Heart right ventricle (tissue), 16 donors: ENCODE results near the gene CAPNS2. TPM values are rescaled to one million over a fixed set of nuclear protein-coding genes. Genes with fewer than 3 reads are reported as not detected.
"Not testable (repeated sequence)": the region's sequence is repeated elsewhere in the genome, so short reads cannot be mapped to it uniquely, and the experiment has no call there.

Experiments
- ATAC-seq, 8 donors: fragments of 200-7000 bp; cut with Tn5 transposase; one replicate each; pipeline ENCODE4 v1.9.1; 2020; ENCODE audit warnings: mild to moderate bottlenecking in 8 of 8, moderate library complexity in 8 of 8, moderate number of reproducible peaks in 1 of 8
- DNase-seq, 2 donors: peaks; one replicate each; pipeline ENCODE4 v3.0.0-alpha.2; 2020
- H3K27ac ChIP-seq, 10 donors: fragments of 200-600 bp; sonication (generic) in 2 of 10; one replicate each; pipeline versions ENCODE4 v1.5.0 to v1.8.0; 2020 to 2022; ENCODE audit warnings: mild to moderate bottlenecking in 3 of 10
- H3K27me3 ChIP-seq, 7 donors: fragments of 200-600 bp; one replicate each; pipeline ENCODE4 v1.8.0; 2021 to 2022; ENCODE audit warnings: mild to moderate bottlenecking in 2 of 7
- H3K36me3 ChIP-seq, 9 donors: fragments of 200-600 bp; sonication (generic) in 1 of 9; one replicate each; pipeline versions ENCODE4 v1.5.0 to v1.8.0; 2020 to 2022; ENCODE audit warnings: mild to moderate bottlenecking in 2 of 9
- H3K4me1 ChIP-seq, 9 donors: fragments of 200-600 bp; sonication (generic) in 1 of 9; one replicate each; pipeline versions ENCODE4 v1.5.0 to v1.8.0; 2020 to 2022; ENCODE audit warnings: mild to moderate bottlenecking in 4 of 9
- H3K4me3 ChIP-seq, 10 donors: fragments of 200-600 bp; sonication (generic) in 2 of 10; one replicate each; pipeline versions ENCODE4 v1.5.0 to v1.8.0; 2020 to 2022; ENCODE audit warnings: mild to moderate bottlenecking in 7 of 10, moderate library complexity in 2 of 10
- H3K9me3 ChIP-seq, 11 donors: fragments of 200-600 bp in 10 of 11; sonication (generic) in 2 of 11; one replicate each; pipeline versions ENCODE4 v1.5.0 to v1.8.0; 2013 to 2022; ENCODE audit warnings: mild to moderate bottlenecking in 2 of 11, control low read depth in 1 of 11, moderate library complexity in 1 of 11
- CTCF ChIP-seq, 9 donors: fragments of 200-600 bp; sonication (generic) in 2 of 9; IDR thresholded peaks; one replicate each; pipeline versions ENCODE4 v1.5.0 to v1.8.0; 2021 to 2022; ENCODE audit warnings: antibody characterized with exemption in 9 of 9, mild to moderate bottlenecking in 5 of 9, moderate library complexity in 1 of 9
- WGBS, 2 donors: extraction: QIAGEN DNeasy Blood & Tissue Kit; methylation state at CpG; one replicate each; pipeline ENCODE4 v1.1.7; 2013; ENCODE audit warnings: inconsistent platforms in 1 of 2; 5-methylcytosine and 5-hydroxymethylcytosine counted together
- intact Hi-C, 10 donors: fragments of 100-400 bp; cut with DNase I; formaldehyde crosslinking; loops; one replicate each; pipeline versions ENCODE4 v1.11.1 to v1.14.2; 2022
- polyA plus RNA-seq, 2 donors: library from polyadenylated mRNA; stranded (reverse); fragments of 200-250 nt; gene quantifications; one replicate each; pipeline ENCODE4 v1.2.3, GENCODE V29; 2013
- total RNA-seq, 10 donors: library from RNA; stranded (reverse); fragmentation: NEBNext Ultra II Directional in 3 of 10; extraction: Animal tissue kit (Norgen Biotek cat#: 25700) in 3 of 10; gene quantifications; one replicate each; pipeline versions ENCODE4 v1.2.1 to v1.2.4, GENCODE V29; 2021 to 2023
- donor health status: Arrhythmogenic right ventricular cardiomyopathy.
- donor health status: ischemic (EF 13 %, LVEDD 7.1; RV severe dilation, severe dysfunction).
- donor health status: healthy with polysubstance abuse.
- donor health status: DM: no; HTN: yes; CAD: no.
- donor health status: DM: no; HTN: no; CAD: no.
- donor health status: ischemic (EF 25% LVEDD 6.9; RV normal size, moderate dysfunction).
- donor health status: ischemic (EF 25% LVEDD 5.7; RV mildly dilated, moderate dysfunction).
- donor health status: healthy.
- donor health status: DM: yes; HTN: yes; CAD: no.
- donor health status: Ischemic cardiomyopathy.
- donor health status: ischemic (EF 35%, LVEDD 5.7; RV mildly dilated, moderate dysfunction).
- donor health status: nonischemic (EF 11% LVEDD 7.7; RV severe dilation, severe dysfunction).
- donor health status: DM: yes; HTN: yes; CAD: no.
- donor health status: PGD.
- donor health status: ischemic (EF 29% LVEDD 5.4; RV normal size, mild dysfunction).
- donor health status: nonischemic (EF 23%, LVEDD 6.1; RV moderate dilation, normal function).

CAPNS2 gene
- total and polyA plus RNA-seq, 12 donors, result 0.06 to 0.45 (median 0.39) TPM; not detected in 7

DNA sequence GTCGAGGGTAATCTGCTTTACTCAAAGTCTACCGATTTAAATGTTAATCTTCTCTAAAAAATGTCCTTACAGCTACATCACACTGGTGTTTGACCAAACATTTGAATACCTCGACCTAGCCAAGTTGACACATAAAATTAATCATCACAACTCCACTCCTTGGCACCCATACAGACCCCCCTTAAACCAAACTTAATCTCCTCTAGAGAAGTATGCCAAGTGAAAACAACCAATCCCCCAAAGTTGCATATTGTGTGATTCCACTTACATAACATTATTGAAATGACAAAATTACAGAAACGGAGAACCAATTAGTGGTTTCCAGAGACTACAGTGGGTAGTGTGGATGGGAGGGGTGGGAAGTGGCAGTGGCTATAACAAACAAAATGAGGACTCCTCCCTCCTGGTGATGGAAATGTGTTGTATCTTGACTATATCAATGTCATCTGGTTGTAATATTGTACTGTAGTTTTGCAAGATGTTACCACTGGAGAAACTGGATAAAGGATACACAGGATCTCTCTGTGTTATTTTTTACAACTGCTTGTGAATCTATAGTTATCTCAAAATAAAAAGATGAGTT, 39.4 kb downstream of the CAPNS2 start:
- DNase-seq, result no peak
- no peak for ATAC-seq
- Histone ChIP-seq H3K4me3 (no peak overlapping the region), H3K9me3 (peaks cover 0 to 18% (median 0%) of the 10 kb centered on the region in 11 donors), H3K4me1 (no peaks in the 10 kb centered on the region), H3K36me3 (no peaks in the 10 kb centered on the region), H3K27ac (no peak overlapping the region), H3K27me3 (no peaks in the 10 kb centered on the region)
- 58 to 71% methylated on average over 4 of the region's 4 CpGs for WGBS, 2 donors
- intact Hi-C loops, result no loop called here
- no peak for TF ChIP-seq CTCF (IDR thresholded peaks at IDR 0.05)

DNA sequence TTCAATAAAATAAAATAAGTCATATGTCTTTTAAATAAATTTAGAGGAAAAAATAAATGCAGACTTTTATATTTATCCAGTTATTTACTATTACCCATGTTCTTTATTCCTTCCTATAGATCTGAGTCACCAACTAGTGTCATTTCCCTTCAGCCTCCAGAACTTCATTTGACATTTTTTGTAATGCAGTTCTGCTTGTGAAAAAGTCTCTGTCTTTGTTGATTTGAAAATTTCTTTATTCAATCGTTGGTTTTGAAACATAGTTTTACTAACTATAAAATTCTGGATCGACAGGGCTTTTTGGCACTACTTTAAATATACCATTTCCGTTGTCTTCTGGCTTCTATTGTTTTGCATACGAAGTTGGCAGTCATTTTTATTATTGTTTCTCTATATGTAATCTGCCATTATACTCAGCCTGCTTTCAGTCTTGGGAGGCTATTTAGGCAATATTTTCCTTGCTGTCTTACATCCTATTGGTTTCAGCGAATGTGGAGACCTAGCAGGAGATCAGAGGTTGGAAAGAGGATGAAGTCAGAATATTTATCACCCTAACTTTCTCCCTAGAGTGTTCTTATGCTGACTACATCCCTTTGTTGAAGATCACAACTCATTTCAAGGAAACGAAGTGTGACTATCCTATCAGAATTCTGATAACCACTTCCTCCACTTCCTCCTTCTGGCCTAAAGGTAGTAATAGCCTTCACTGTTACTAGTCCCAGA, 47.3 kb downstream of the CAPNS2 start:
- intact Hi-C loops, result no loop called here
- Histone ChIP-seq H3K36me3 (no peaks in the 10 kb centered on the region), H3K27me3 (peaks cover 0 to 11% (median 0%) of the 10 kb centered on the region in 7 donors), H3K4me1 (no peaks in the 10 kb centered on the region), H3K4me3 (no peak overlapping the region), H3K9me3 (peaks cover 0 to 17% (median 0%) of the 10 kb centered on the region in 11 donors), H3K27ac (no peak overlapping the region)
- DNase-seq (no peak), ATAC-seq (no peak)
- WGBS, 2 donors, result 44 to 50% methylated on average over 6 of the region's 6 CpGs
- no peak for TF ChIP-seq CTCF (IDR thresholded peaks at IDR 0.05)

DNA sequence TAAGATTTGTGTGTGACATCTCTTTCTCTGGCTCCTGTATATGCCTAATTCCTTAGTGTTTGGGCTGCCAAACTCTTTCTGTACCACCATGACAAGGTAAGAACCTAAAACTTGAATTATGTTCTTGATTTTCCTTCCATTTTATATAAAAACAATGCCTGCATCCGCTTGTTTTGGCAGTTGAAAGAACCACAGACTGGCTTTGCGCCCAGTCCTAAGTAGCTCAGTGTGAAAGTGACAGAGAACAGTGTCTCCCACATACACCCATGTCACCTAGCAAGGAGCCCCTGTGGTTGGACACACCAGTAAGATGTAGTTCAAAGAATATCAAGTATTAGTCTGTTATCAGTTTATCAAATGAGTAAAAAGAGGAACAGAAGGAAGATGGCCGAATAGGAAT, 48.6 kb downstream of the CAPNS2 start:
- Histone ChIP-seq H3K36me3 (no peaks in the 10 kb centered on the region), H3K4me1 (no peaks in the 10 kb centered on the region), H3K9me3 (peaks cover 0 to 7% (median 0%) of the 10 kb centered on the region in 11 donors), H3K27me3 (peaks cover 0 to 11% (median 0%) of the 10 kb centered on the region in 7 donors), H3K27ac (no peak overlapping the region), H3K4me3 (no peak overlapping the region)
- 70 to 80% methylated on average over 3 of the region's 3 CpGs for WGBS, 2 donors
- TF ChIP-seq CTCF (IDR thresholded peaks at IDR 0.05), result no peak
- DNase-seq, result no peak
- intact Hi-C loops, result no loop called here
- ATAC-seq, result no peak

- H3K4me1 ChIP-seq, ATAC-seq, H3K9me3 ChIP-seq, intact Hi-C loops, H3K36me3 ChIP-seq, DNase-seq, H3K27ac ChIP-seq, H3K4me3 ChIP-seq: not testable (repeated sequence)
- WGBS, 2 donors, result 84 to 91% methylated on average over 11 of the region's 11 CpGs
- H3K27me3 ChIP-seq, result peaks cover 0 to 11% (median 0%) of the 10 kb centered on the region in 7 donors
These were observed 49.2 kb downstream of the CAPNS2 start for GRCh38 chr16:55615670-55616069.

Other genes with a start within 250 kb of the CAPNS2 start
- gene IRX6, start 242.5 kb upstream of the CAPNS2 start, total RNA-seq, result 10 to 100 TPM in 6 of 10 donors, 1 to 10 TPM in 3, under 1 TPM in 1; 0.18 to 28.1 (median 14.3) TPM
- gene IRX6, start 242.5 kb upstream of the CAPNS2 start, polyA plus RNA-seq, result 10 to 100 TPM in 1 of 2 donors, 1 to 10 TPM in 1; 3.0 to 10.8 TPM
- gene MMP2, start 87.5 kb upstream of the CAPNS2 start, total RNA-seq, result 100 to 1,000 TPM in 5 of 10 donors, 10 to 100 TPM in 5; 42.3 to 157 (median 88.0) TPM
- gene MMP2, start 87.5 kb upstream of the CAPNS2 start, polyA plus RNA-seq, result 100 to 1,000 TPM in 1 of 2 donors, 10 to 100 TPM in 1; 36.1 to 119 TPM
- 10 to 100 TPM in 1 of 10 donors, 1 to 10 TPM in 9; 4.7 to 10.9 (median 7.0) TPM for gene LPCAT2, start 57.6 kb upstream of the CAPNS2 start, total RNA-seq
- 1 to 10 TPM; 4.0 to 8.1 TPM for gene LPCAT2, start 57.6 kb upstream of the CAPNS2 start, polyA plus RNA-seq
- under 1 TPM in 1 of 10 donors, not detected in 9; 0.17 TPM for gene SLC6A2, start 89.3 kb downstream of the CAPNS2 start, total RNA-seq
- not detected for gene SLC6A2, start 89.3 kb downstream of the CAPNS2 start, polyA plus RNA-seq